Measurements from ENCODE around the gene CCSER1. TPM values are rescaled to one million over a fixed set of nuclear protein-coding genes. Genes with fewer than 3 reads are reported as not detected.

CCSER1 gene
- total and polyA plus RNA-seq, 4 donors, result 0.18 to 2.3 (median 1.2) TPM

- no peak overlapping the region for H3K9ac ChIP-seq (ENCODE audit: low read depth in 1 of 2, low read length in 2 of 2)
- H3K9me3 ChIP-seq (ENCODE audit: control insufficient read depth in 4 of 4, low read length in 3 of 4), result peaks cover 0 to 2% (median 0%) of the 10 kb centered on the region in 4 donors
- TF ChIP-seq EGR1 (IDR thresholded peaks at IDR 0.05; ENCODE audit: low read depth in 2 of 2), result no peak
- 93% methylated on average over 11 of the region's 11 CpGs for WGBS
- DNase-seq (ENCODE audit: low spot score), result no peak
- H3K27ac ChIP-seq (ENCODE audit: low read depth in 1 of 2, low read length in 2 of 2), result no peak overlapping the region
- no peaks in the 10 kb centered on the region for H3K4me1 ChIP-seq (ENCODE audit: control insufficient read depth in 4 of 4, insufficient read depth in 4 of 4, low read length in 3 of 4)
- H3K36me3 ChIP-seq (ENCODE audit: control insufficient read depth in 4 of 4, insufficient read depth in 3 of 4, low read depth in 1 of 4, low read length in 3 of 4), result no peaks in the 10 kb centered on the region
- H3K4me3 ChIP-seq (ENCODE audit: low read depth in 1 of 3, low read length in 3 of 3), result no peak overlapping the region
- no peaks in the 10 kb centered on the region for H3K27me3 ChIP-seq (ENCODE audit: control insufficient read depth in 4 of 4, insufficient read depth in 4 of 4, low read length in 3 of 4)
Observed at GRCh38 chr4:90456891-90457290, 329.7 kb downstream of the CCSER1 start.

DNA sequence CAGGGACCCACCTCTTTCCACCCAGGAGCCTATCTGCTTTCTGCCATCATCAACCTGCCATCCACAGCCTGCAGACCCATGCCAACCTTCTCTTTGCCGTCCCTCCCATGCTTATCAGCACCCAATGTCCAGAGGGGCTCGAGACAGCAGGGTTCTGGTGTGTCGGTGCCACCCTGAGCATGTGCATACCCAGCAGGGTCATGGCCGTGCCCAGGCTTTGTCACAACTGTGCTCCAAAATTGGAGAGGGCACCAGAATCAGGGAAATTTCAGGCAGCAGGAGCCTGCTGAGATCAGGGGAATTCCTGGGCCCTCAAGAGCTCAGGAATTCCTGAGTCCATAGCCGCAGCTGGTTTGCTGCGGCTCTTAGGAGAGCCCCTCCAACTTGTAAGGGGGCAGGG is 330.6 kb downstream of the CCSER1 start:
- Histone ChIP-seq H3K27ac (ENCODE audit: low read depth in 1 of 2, low read length in 2 of 2) (no peak overlapping the region), H3K4me1 (ENCODE audit: control insufficient read depth in 4 of 4, insufficient read depth in 4 of 4, low read length in 3 of 4) (no peaks in the 10 kb centered on the region), H3K9ac (ENCODE audit: low read depth in 1 of 2, low read length in 2 of 2) (no peak overlapping the region), H3K27me3 (ENCODE audit: control insufficient read depth in 4 of 4, insufficient read depth in 4 of 4, low read length in 3 of 4) (no peaks in the 10 kb centered on the region), H3K36me3 (ENCODE audit: control insufficient read depth in 4 of 4, insufficient read depth in 3 of 4, low read depth in 1 of 4, low read length in 3 of 4) (no peaks in the 10 kb centered on the region), H3K9me3 (ENCODE audit: control insufficient read depth in 4 of 4, low read length in 3 of 4) (peaks cover 0 to 2% (median 0%) of the 10 kb centered on the region in 4 donors), H3K4me3 (ENCODE audit: low read depth in 1 of 3, low read length in 3 of 3) (no peak overlapping the region)
- DNase-seq (ENCODE audit: low spot score), result no peak
- WGBS, result 92% methylated on average over 6 of the region's 6 CpGs
- TF ChIP-seq, protein P1, sequence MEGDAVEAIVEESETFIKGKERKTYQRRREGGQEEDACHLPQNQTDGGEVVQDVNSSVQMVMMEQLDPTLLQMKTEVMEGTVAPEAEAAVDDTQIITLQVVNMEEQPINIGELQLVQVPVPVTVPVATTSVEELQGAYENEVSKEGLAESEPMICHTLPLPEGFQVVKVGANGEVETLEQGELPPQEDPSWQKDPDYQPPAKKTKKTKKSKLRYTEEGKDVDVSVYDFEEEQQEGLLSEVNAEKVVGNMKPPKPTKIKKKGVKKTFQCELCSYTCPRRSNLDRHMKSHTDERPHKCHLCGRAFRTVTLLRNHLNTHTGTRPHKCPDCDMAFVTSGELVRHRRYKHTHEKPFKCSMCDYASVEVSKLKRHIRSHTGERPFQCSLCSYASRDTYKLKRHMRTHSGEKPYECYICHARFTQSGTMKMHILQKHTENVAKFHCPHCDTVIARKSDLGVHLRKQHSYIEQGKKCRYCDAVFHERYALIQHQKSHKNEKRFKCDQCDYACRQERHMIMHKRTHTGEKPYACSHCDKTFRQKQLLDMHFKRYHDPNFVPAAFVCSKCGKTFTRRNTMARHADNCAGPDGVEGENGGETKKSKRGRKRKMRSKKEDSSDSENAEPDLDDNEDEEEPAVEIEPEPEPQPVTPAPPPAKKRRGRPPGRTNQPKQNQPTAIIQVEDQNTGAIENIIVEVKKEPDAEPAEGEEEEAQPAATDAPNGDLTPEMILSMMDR (IDR thresholded peaks at IDR 0.05; ENCODE audit: low read depth, low read length, missing input control), result no peak
- TF ChIP-seq NR2F2 (IDR thresholded peaks at IDR 0.05) (no peak), GABPA (IDR thresholded peaks at IDR 0.05 in 1 of 2, conservative IDR thresholded peaks at IDR 0.05 in 1 of 2) (no peak), TAF1 (conservative IDR thresholded peaks at IDR 0.05) (no peak), EGR1 (IDR thresholded peaks at IDR 0.05; ENCODE audit: low read depth in 2 of 2) (no peak), JUND (IDR thresholded peaks at IDR 0.05) (no peak), HNF4A (conservative IDR thresholded peaks at IDR 0.05) (no peak), RAD21 (IDR thresholded peaks at IDR 0.05) (no peak), HNF4G (IDR thresholded peaks at IDR 0.05) (no peak), ATF3 (IDR thresholded peaks at IDR 0.05) (no peak), SP1 (IDR thresholded peaks at IDR 0.05) (no peak), RXRA (IDR thresholded peaks at IDR 0.05) (no peak), REST (IDR thresholded peaks at IDR 0.05) (no peak), YY1 (IDR thresholded peaks at IDR 0.05) (no peak), FOXA2 (IDR thresholded peaks at IDR 0.05) (no peak)
- TF ChIP-seq, protein P2, sequence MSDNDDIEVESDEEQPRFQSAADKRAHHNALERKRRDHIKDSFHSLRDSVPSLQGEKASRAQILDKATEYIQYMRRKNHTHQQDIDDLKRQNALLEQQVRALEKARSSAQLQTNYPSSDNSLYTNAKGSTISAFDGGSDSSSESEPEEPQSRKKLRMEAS (IDR thresholded peaks at IDR 0.05), result no peak
- TF ChIP-seq, protein P3, sequence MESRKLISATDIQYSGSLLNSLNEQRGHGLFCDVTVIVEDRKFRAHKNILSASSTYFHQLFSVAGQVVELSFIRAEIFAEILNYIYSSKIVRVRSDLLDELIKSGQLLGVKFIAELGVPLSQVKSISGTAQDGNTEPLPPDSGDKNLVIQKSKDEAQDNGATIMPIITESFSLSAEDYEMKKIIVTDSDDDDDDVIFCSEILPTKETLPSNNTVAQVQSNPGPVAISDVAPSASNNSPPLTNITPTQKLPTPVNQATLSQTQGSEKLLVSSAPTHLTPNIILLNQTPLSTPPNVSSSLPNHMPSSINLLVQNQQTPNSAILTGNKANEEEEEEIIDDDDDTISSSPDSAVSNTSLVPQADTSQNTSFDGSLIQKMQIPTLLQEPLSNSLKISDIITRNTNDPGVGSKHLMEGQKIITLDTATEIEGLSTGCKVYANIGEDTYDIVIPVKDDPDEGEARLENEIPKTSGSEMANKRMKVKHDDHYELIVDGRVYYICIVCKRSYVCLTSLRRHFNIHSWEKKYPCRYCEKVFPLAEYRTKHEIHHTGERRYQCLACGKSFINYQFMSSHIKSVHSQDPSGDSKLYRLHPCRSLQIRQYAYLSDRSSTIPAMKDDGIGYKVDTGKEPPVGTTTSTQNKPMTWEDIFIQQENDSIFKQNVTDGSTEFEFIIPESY (IDR thresholded peaks at IDR 0.05), result no peak

All from liver (tissue), 9 donors.